ENCODE results near the gene ACTN3.
A peak's percentile ranks its signal among the peaks of the same experiment; 100 is the strongest.
"Not testable (repeated sequence)": the region's sequence is repeated elsewhere in the genome, so short reads cannot be mapped to it uniquely, and the experiment has no call there.

The ACTN3 gene

GRCh38 chr11:66586136-66586535 is 39.4 kb downstream of the ACTN3 start:
- no peak overlapping the region for H3K27ac ChIP-seq

GRCh38 chr11:66589315-66589714 is 42.6 kb downstream of the ACTN3 start:
- H3K27ac ChIP-seq, result not testable (repeated sequence)

More at GRCh38 chr11:66586136-66586535, 39.4 kb downstream of the ACTN3 start:
- TF ChIP-seq CTCF (conservative IDR thresholded peaks at IDR 0.05), result no peak

GRCh38 chr11:66589996-66590675 is 43.4 kb downstream of the ACTN3 start:
- no peak for TF ChIP-seq CTCF (conservative IDR thresholded peaks at IDR 0.05)
- no peak overlapping the region for H3K27ac ChIP-seq

DNA sequence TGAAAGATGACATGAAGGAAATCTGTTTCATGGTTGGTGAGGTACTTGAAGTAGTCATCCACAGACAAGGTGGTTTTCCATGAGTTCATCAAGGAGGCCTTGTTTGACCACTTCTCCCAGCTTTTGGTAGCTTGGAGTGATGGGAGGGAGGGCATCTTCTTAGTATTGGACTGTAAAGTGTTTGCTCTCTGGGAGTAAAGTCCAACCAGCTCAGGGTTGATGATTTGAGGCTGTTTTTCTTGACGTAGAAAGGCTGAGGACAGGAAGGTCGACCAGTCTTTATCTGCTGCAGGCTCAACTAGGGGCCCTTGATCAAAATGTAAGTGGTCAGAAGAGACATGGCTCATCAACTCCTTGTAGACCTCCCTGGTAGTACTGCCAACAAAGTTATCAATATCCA is 44.5 kb downstream of the ACTN3 start:
- H3K27ac ChIP-seq, result no peak overlapping the region

GRCh38 chr11:66592457-66593302 is 46.0 kb downstream of the ACTN3 start, which contains the start of the genes CCDC87 and CCS:
CCDC87 (minus strand) TSS chr11:66593063; CDS start chr11:66593015, 48 bp downstream.
CCS (plus strand) TSS chr11:66593185; CDS start chr11:66593262, 77 bp downstream.
- peak within 1 kb of the TSS; percentile 79 for H3K27ac ChIP-seq
- TF ChIP-seq CTCF (conservative IDR thresholded peaks at IDR 0.05), result peak; percentile 93

More for the DNA sequence above, 44.5 kb downstream of the ACTN3 start:
- TF ChIP-seq CTCF (conservative IDR thresholded peaks at IDR 0.05), result no peak

DNA sequence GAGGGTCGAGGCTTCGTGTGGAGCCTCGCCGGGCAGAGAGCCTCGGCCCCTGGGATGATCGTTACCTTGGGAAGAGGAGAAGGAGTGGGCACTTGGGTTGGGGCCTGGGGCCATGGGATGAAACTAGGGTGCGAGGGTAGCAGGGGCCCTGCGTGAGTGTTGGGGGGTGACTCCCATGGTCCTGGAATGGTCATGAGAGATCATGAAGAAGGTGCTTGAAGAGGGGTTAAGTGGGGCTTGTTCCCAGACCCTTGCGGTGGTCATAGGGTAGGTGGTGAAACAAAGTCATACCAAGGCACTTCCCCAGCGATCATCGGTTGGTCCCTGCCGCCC is 46.6 kb downstream of the ACTN3 start:
- H3K27ac ChIP-seq, result peak overlapping the region; percentile 79
- TF ChIP-seq CTCF (conservative IDR thresholded peaks at IDR 0.05), result no peak

DNA sequence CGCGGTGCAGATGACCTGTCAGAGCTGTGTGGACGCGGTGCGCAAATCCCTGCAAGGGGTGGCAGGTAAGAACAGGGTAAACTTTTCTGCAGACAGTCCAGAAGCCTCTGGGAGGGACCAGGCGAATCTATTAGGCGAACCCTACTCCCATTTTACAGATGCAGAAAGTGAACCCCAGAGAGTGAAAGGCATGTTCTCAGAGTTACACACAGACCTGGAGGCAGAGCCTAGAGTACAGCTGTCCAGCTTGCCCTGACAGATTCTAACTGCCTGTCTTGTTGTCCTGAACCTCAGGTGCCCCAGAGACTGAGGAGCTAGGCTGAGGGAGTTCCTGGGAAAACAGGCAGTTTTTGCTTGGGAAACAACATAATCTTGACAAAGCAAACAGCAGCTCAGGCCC is 46.9 kb downstream of the ACTN3 start:
- H3K27ac ChIP-seq, result peak overlapping the region; percentile 79; the same call in 1 of the 2 replicates
- no peak for TF ChIP-seq CTCF (conservative IDR thresholded peaks at IDR 0.05)

Measured in VCaP (cell line).